Testis (tissue), 3 donors: ENCODE measurements around the gene AGBL4. TPM values are rescaled to one million over a fixed set of nuclear protein-coding genes. Genes with fewer than 3 reads are reported as not detected.

Source experiments
- DNase-seq: peaks from one replicate; pipeline ENCODE4 v3.0.0-alpha.2; 2019
- H3K27ac ChIP-seq, 2 donors: fragments of 200-600 bp; sonication (generic); one replicate each; pipeline ENCODE4 v1.5.1; 2019
- H3K27me3 ChIP-seq: fragments of 200-600 bp; sonication (generic); one replicate; pipeline ENCODE4 v1.5.1; 2019
- H3K36me3 ChIP-seq: fragments of 200-600 bp; sonication (generic); one replicate; pipeline ENCODE4 v1.5.1; 2017; ENCODE audit warnings: low read depth; ENCODE audit errors: missing control alignments
- H3K4me1 ChIP-seq: fragments of 200-600 bp; sonication (generic); one replicate; pipeline ENCODE4 v1.5.1; 2019
- H3K4me3 ChIP-seq, 2 donors: fragments of 200-600 bp; sonication (generic); one replicate each; pipeline ENCODE4 v1.5.1; 2017 to 2019
- H3K9me3 ChIP-seq: fragments of 200-600 bp; sonication (generic); one replicate; pipeline ENCODE4 v1.5.1; 2017
- CTCF ChIP-seq, 3 experiments: fragments of 450-650 bp in 2 of 3; fragments of 200-600 bp in 1 of 3; sonication (generic) in 1 of 3; IDR thresholded peaks; one replicate each; pipeline ENCODE4 v1.5.1; 2016 to 2019; ENCODE audit warnings: antibody characterized with exemption in 3 of 3, mild to moderate bottlenecking in 2 of 3, moderate library complexity in 1 of 3
- POLR2A ChIP-seq: fragments of 450-650 bp; IDR thresholded peaks from one replicate; pipeline ENCODE4 v1.6.1; 2017; ENCODE audit warnings: antibody characterized with exemption, mild to moderate bottlenecking, moderate library complexity
- WGBS, 2 donors: methylation state at CpG; one replicate each; pipeline ENCODE4 v1.1.5; 2018; 5-methylcytosine and 5-hydroxymethylcytosine counted together
- intact Hi-C: fragments of 100-400 bp; cut with DNase I; formaldehyde crosslinking; loops from one replicate; pipeline ENCODE4 v1.15.1; 2023; ENCODE audit warnings: low total_unique reads
- polyA plus RNA-seq: library from polyadenylated mRNA; stranded (reverse); fragments of 350-450 nt; fragmentation: Illumina TruSeq; extraction: RNeasy Lipid Tissue Mini Kit (QIAGEN cat#74804); gene quantifications from one replicate; pipeline ENCODE4 v1.2.3, GENCODE V29; 2014; ENCODE audit warnings: low read depth, low replicate concordance; ENCODE audit not compliant: insufficient read depth
- total RNA-seq, 2 donors: library from RNA; depleted of rRNA; stranded (reverse); fragments of >200 nt; gene quantifications; one replicate each; pipeline ENCODE4 v1.2.3, GENCODE V29; 2016

Gene AGBL4
- total and polyA plus RNA-seq, 3 donors from 2014 or later: 3.3 to 6.9 (median 5.8) TPM

- no peaks in the 10 kb centered on the region for H3K4me1 ChIP-seq
- no peak overlapping the region for H3K4me3 ChIP-seq
- 78 to 86% methylated on average over 2 of the region's 2 CpGs for WGBS, 2 donors
- DNase-seq: no peak
- intact Hi-C loops: no loop called here
- no peaks in the 10 kb centered on the region for H3K27me3 ChIP-seq
- H3K27ac ChIP-seq: no peak overlapping the region
- TF ChIP-seq CTCF (IDR thresholded peaks at IDR 0.05) (no peak), POLR2A (no peak)
- no peaks in the 10 kb centered on the region for H3K9me3 ChIP-seq
- no peaks in the 10 kb centered on the region for H3K36me3 ChIP-seq
These were observed 842.7 kb downstream of the AGBL4 start for GRCh38 chr1:49181033-49181432.

GRCh38 chr1:49171941-49172593 lies 851.7 kb downstream of the AGBL4 start:
- DNase-seq: no peak
- H3K36me3 ChIP-seq: no peaks in the 10 kb centered on the region
- TF ChIP-seq POLR2A (no peak), CTCF (IDR thresholded peaks at IDR 0.05) (no peak)
- intact Hi-C loops: no loop called here
- no peak overlapping the region for H3K27ac ChIP-seq
- H3K9me3 ChIP-seq: no peaks in the 10 kb centered on the region
- 64 to 75% methylated on average over 2 of the region's 2 CpGs for WGBS, 2 donors
- no peaks in the 10 kb centered on the region for H3K4me1 ChIP-seq
- no peaks in the 10 kb centered on the region for H3K27me3 ChIP-seq
- H3K4me3 ChIP-seq: no peak overlapping the region

- no peak for TF ChIP-seq POLR2A
- no peak for TF ChIP-seq CTCF (IDR thresholded peaks at IDR 0.05)
- Histone ChIP-seq H3K9me3 (no peaks in the 10 kb centered on the region), H3K36me3 (no peaks in the 10 kb centered on the region), H3K4me3 (no peak overlapping the region), H3K27me3 (no peaks in the 10 kb centered on the region), H3K27ac (no peak overlapping the region), H3K4me1 (no peaks in the 10 kb centered on the region)
- DNase-seq: no peak
- WGBS, 2 donors: 68 to 69% methylated on average over 2 of the region's 2 CpGs
- intact Hi-C loops: no loop called here
These were observed 857.7 kb downstream of the AGBL4 start for GRCh38 chr1:49166031-49166430.

GRCh38 chr1:49163031-49163430 lies 860.7 kb downstream of the AGBL4 start:
- Histone ChIP-seq H3K36me3 (no peaks in the 10 kb centered on the region), H3K4me1 (no peaks in the 10 kb centered on the region), H3K27me3 (no peaks in the 10 kb centered on the region), H3K27ac (no peak overlapping the region), H3K9me3 (no peaks in the 10 kb centered on the region), H3K4me3 (no peak overlapping the region)
- no peak for DNase-seq
- TF ChIP-seq POLR2A (no peak), CTCF (IDR thresholded peaks at IDR 0.05) (no peak)
- WGBS, 2 donors: 69 to 79% methylated on average over 2 of the region's 2 CpGs
- intact Hi-C loops: no loop called here

GRCh38 chr1:49160677-49161076 lies 863.1 kb downstream of the AGBL4 start:
- no peaks in the 10 kb centered on the region for H3K36me3 ChIP-seq
- no peaks in the 10 kb centered on the region for H3K9me3 ChIP-seq
- no peaks in the 10 kb centered on the region for H3K27me3 ChIP-seq
- no peak for TF ChIP-seq POLR2A
- TF ChIP-seq CTCF (IDR thresholded peaks at IDR 0.05): no peak
- no peak for DNase-seq
- no peaks in the 10 kb centered on the region for H3K4me1 ChIP-seq
- intact Hi-C loops: no loop called here
- H3K4me3 ChIP-seq: no peak overlapping the region
- no peak overlapping the region for H3K27ac ChIP-seq
- 73 to 90% methylated on average over 4 to 6 of the region's 6 CpGs for WGBS, 2 donors
